HG03135 (cell line): ENCODE results near the gene TNIP1.

Experiments used
- ATAC-seq: cut with Tn5 transposase; IDR thresholded peaks from one replicate; pipeline ENCODE4 v1.9.1; 2021; ENCODE audit warnings: mild to moderate bottlenecking, moderate library complexity; ENCODE audit not compliant: unreplicated experiment

Gene TNIP1

DNA sequence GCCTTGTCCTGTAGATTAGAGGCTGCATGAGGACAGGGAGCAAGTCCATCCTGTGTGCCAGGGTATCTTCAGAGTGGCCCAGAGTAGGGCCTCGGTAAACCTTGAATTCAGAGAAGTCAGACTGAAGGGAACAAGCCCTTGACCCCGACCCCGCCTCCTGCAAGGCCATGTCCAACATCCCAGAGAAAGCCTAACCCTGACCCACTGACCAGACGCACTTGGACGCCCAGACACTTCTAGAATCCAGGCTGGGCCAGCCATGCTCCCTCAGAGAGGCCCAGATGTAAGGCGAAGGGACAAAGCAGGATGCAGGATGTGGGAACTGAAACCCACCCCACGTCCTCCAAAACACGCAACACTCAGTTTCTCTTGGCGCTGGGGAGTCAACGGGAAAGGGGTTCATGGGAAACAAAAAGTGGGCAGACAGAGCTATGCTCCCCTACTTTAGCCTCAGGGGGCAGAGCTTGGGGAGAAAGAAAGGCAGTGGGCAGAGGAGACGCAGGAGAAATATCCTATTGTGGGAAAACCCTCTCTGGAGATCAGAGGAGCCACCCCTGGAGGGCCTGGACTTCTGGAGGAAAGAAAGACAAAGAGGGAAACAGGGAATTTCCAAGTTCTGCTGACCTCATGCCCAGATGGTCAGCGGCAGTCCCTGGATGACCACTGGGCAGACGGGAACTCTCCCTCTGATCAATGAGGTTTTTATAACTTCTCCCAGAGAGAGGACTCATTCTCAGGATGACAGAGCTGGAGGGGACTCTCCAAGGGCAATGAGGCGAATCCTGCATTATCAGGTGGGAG, 13.0 kb downstream of the TNIP1 start:
- ATAC-seq = no peak

DNA sequence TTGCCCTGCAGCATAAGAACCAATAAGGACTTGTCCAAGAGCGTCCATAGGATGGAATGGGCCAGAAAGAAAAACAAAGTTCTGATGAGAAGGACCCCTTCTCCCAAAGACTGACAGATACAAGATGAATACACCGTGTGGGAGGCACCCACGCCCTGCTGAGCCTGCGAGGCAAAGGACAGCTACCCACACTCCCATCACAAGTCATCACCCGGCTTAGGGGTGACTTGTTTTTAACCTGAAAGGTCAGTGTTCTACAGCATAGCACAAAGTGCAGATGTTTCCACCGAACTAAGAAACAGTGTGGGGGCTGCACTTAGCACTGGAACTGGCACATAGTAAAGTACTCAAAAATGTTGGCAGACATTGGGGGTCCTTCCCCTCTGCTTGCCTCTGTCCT, 13.9 kb downstream of the TNIP1 start:
- no peak for ATAC-seq

DNA sequence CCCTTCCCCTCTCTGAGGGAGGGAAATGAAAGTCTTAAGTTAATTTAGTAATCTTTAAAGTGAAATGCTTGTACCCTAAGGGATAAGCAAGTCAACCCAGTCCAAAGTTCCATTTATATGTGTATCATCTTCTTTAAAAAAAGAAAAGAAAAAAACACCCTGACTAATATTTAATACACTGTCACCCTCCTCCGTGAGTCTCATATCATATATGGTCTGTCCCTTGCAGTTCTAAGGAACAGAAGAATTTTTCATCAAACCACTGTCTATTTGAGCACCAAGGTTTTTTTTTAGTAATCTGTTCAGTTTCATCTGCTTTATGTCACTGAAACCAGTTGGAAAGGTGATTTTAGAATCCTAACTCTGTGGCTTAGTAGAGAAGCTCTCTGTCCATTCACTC, 15.2 kb downstream of the TNIP1 start:
- ATAC-seq = no peak

- ATAC-seq = no peak
Measured at GRCh38 chr5:151064916-151065499, 15.8 kb downstream of the TNIP1 start.

GRCh38 chr5:151063142-151063989, 17.5 kb downstream of the TNIP1 start:
- ATAC-seq = no peak

DNA sequence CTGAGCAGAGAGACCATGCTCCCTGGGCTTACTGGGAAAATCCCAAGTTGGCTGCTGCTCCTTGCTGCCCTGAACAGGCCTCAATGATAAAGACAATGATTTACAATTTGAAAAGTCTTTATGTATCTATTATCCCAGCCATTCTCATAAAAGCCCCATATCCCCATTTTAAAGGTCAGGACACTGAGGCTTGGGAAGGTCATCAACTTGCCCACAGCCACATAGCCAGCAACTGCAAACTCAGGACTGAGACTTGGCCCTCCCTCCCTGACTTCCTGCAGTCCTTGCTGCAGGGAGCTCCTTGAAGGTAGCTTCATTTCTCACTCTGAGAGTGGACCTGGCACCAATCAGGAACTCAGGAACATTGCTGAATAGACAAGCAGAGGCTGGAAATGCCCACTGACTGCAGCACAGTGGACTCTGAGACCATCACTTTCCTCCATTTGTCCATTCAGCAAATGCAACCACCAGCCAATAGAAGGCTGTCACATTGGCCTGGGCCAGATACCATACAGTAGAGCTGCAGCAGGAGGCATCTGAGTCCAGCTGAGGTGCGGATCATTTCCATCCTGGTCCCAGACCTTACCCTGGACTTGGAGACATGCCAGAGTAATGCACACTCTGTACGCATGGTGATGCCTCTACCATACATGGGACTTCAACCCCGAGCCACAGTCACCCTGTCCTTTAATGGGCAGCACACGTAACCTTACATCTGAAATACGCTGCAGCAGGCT, 18.3 kb downstream of the TNIP1 start:
- no peak for ATAC-seq

DNA sequence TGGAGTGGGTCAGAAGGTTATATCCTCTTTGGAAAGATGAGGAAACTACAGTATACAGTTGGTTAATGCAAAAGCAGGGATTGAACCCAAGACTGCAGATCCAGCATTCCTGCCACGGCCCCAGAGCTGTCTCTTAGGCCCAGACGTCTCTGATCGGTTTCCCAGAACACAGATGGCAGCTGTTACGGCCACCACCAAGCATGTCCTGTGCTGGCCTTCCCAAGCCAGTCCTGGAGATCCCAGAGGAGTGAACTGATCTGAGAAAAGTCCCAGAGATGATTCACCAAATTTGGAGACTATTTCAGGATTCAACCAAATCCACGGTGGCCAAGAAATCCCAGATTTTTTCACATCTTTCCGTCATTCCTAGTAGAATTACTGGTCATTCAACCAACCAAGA, 20.1 kb downstream of the TNIP1 start:
- no peak for ATAC-seq

DNA sequence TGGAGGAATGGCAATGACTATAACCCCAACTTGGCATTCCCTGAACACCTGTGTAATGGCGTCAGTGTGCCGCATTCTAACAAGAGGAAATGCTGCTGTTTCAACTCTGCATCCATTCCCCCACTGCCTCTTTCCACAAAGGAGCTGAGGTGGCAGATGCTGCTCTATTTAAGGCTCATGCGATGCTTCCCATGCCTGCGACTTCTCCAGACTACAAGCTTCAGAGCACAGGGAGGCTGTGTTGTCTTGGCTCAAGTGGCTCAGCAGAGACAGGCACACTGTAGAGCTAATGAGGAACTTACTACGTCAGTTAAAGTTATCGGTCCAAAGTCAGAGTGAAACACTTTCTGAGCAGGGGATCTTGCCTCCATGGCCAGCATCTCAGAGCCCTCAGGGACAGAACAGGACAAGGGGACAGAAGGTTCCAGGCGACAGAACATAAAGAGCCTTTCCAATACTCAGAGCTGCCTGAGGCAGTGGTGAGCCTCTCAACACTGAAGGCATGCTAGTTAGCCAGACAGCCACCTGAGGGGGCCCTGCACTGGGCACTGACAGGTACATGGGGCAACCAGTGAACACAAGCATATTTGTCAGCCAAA, 21.8 kb downstream of the TNIP1 start:
- no peak for ATAC-seq

- ATAC-seq = no peak
Measured at GRCh38 chr5:151058301-151058700, 22.5 kb downstream of the TNIP1 start.

- ATAC-seq = no peak
Measured at GRCh38 chr5:151056379-151057325, 24.2 kb downstream of the TNIP1 start.

DNA sequence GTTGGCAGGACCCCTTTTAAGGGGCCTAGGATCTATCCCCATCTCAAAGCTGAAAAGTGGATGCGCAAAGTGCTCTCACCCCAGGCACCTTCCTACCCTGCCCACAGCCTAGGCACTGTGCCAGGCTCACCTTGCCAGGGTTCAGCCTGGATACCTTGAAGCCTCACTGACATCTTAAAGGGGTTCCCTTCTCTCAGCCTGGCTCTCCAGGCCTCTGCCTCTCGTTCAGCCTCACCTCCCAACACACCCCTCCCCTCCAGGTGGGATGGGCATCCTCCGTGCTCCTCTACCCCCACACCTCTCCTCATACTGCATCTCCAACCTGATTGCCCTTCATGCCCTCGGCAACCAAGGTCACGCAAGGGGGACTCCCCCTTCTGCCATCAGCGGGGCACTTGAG, 25.5 kb downstream of the TNIP1 start:
- no peak for ATAC-seq

GRCh38 chr5:151054709-151055108, 26.1 kb downstream of the TNIP1 start:
- no peak for ATAC-seq

- no peak for ATAC-seq
Measured at GRCh38 chr5:151053796-151054462, 26.9 kb downstream of the TNIP1 start.

DNA sequence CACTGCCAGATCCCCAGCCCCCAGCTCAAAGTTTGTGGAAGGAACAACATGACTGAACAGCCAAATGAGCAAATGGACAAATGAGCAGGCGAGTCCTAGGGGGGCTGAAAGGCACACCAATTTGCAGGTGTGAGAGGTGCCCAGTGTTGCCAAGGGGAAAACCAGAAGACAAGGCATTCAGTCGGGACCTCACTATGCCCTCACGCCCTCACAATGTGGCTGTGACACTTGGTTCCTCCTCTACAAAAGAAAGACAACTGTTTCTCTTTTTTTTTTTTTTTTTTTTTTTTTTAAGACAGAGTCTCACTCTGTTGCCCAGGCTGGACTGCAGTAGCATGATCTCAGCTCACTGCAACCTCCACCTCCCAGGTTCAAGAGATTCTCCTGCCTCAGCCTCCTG, 28.0 kb downstream of the TNIP1 start:
- no peak for ATAC-seq

GRCh38 chr5:151051931-151052608, 28.8 kb downstream of the TNIP1 start:
- ATAC-seq = no peak

DNA sequence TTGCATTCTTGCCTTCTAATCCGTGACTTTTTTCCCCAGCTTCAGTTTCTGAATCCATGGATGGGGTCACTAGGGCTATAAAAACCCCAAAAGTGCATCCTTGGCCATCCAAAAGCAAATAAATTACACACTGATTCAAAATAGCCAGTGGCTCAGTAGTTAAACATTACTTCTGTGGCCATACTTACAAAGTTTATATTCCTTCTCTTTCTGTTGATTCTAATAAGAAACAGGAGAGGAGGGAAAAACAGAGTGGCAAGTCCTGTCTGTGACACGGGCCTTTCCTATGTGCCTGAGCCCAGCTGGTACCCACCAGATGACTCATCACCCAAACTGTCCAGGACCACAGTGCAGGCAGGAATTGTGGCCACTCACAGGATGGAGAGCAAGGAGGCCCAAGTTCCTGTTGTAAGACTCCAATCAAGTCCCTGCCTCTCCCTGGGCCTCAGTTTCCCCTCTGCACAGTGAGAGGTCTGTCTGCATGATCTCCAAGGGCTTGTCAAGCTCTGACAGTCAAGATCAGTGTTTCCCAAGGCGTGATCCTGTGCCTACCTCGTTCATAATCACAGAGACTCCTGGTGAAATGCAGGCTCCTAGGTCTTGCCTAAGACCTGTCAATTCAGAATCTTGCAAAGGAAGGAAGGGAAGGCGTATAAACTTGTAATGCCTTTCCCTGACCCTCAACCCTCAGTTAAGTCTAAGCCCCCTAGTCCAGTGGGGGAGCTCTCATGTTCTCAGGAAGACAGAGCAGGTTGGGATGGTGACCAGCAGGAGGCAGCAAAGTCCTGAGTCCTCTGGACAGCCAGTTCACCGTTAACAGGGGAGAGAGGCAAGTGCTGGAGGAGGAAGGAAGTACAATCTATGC, 29.5 kb downstream of the TNIP1 start:
- ATAC-seq = peak; percentile 69

- ATAC-seq = no peak
Measured at GRCh38 chr5:151048526-151048925, 32.3 kb downstream of the TNIP1 start.
